ENCODE results near the gene PCDHA10.

GRCh38 chr5:140808889-140809291 lies 46.8 kb upstream of the PCDHA10 start:
- no peak for TF ChIP-seq POLR2A (IDR thresholded peaks at IDR 0.05)
- TF ChIP-seq, protein P1, sequence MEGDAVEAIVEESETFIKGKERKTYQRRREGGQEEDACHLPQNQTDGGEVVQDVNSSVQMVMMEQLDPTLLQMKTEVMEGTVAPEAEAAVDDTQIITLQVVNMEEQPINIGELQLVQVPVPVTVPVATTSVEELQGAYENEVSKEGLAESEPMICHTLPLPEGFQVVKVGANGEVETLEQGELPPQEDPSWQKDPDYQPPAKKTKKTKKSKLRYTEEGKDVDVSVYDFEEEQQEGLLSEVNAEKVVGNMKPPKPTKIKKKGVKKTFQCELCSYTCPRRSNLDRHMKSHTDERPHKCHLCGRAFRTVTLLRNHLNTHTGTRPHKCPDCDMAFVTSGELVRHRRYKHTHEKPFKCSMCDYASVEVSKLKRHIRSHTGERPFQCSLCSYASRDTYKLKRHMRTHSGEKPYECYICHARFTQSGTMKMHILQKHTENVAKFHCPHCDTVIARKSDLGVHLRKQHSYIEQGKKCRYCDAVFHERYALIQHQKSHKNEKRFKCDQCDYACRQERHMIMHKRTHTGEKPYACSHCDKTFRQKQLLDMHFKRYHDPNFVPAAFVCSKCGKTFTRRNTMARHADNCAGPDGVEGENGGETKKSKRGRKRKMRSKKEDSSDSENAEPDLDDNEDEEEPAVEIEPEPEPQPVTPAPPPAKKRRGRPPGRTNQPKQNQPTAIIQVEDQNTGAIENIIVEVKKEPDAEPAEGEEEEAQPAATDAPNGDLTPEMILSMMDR (IDR thresholded peaks at IDR 0.05), result no peak

Measured in vagina (tissue), 2 donors.